Left renal cortex interstitium (tissue), 4 donors: ENCODE results near the gene RAB33A. TPM values are rescaled to one million over a fixed set of nuclear protein-coding genes. Genes with fewer than 3 reads are reported as not detected.
"Not testable (repeated sequence)": the region's sequence is repeated elsewhere in the genome, so short reads cannot be mapped to it uniquely, and the experiment has no call there.

Experiments
- DNase-seq, 4 donors: peaks; one replicate each; pipeline ENCODE4 v3.0.0-alpha.2; 2013; ENCODE audit warnings: low read depth in 4 of 4, low spot score in 2 of 4, missing footprints in 1 of 4
- polyA plus RNA-seq, 4 donors: library from polyadenylated mRNA; unstranded; fragments of 120-200 nt; gene quantifications; one replicate each; pipeline ENCODE4 v1.2.1, GENCODE V29; 2013; ENCODE audit not compliant: insufficient read length in 4 of 4

The RAB33A gene
- polyA plus RNA-seq, 4 donors: 0.51 to 0.96 (median 0.76) TPM

DNA sequence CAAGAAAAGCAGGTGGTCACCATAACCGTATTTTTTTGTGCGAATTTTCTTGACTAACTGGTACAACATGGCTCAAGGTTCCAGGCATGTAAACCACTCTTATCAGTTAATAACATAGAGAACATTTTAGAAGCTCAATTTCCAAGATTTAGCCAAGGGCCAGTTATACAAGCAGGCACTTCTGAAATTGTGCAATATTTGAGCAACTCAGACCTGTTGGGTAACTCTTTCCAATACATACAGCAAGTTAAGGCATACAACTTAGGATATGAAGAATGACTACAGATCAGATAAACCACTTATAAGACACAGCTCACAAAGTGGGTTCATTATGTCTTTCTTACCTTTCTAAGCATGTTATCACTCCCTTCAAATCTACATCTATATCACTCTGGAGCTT is 53.0 kb downstream of the RAB33A start:
- DNase-seq: no peak

DNA sequence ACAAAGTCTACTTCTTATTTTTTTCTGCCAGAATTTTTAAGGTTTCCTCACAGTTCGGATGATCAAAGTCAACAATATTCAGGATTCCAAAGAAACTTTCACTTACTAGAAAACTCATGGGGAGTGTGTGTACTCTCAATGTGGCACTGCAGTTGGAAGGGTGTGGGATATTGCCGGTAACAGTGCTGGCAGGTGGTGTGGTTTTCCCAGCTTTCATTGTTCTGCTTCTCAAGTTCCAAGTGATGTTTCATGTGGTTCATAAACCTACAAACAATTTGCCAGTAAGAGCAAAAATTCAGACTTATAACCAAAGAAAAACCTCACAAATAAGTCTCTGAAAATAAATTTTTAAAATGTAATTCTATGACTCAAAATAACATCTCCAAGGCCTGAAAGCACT is 57.1 kb downstream of the RAB33A start:
- no peak for DNase-seq

GRCh38 chrX:130231184-130231583 is 59.4 kb downstream of the RAB33A start:
- not testable (repeated sequence) for DNase-seq

Other genes starting within 250 kb of the RAB33A start
- gene BCORL1, start 189.3 kb upstream of the RAB33A start, polyA plus RNA-seq: 10 to 100 TPM; 14.4 to 24.8 (median 18.4) TPM
- 10 to 100 TPM; 10.6 to 12.1 (median 11.4) TPM for gene ELF4, start 61.5 kb upstream of the RAB33A start, polyA plus RNA-seq
- gene AIFM1, start 6.1 kb upstream of the RAB33A start, polyA plus RNA-seq: 10 to 100 TPM; 72.5 to 94.5 (median 80.4) TPM
- 1 to 10 TPM; 5.3 to 9.0 (median 6.2) TPM for gene ZNF280C, start 96.9 kb downstream of the RAB33A start, polyA plus RNA-seq
- gene SLC25A14, start 168.0 kb downstream of the RAB33A start, polyA plus RNA-seq: 10 to 100 TPM; 17.1 to 36.1 (median 23.9) TPM
- not detected for gene GPR119, start 213.7 kb downstream of the RAB33A start, polyA plus RNA-seq
- gene RBMX2, start 230.0 kb downstream of the RAB33A start, polyA plus RNA-seq: 10 to 100 TPM; 32.6 to 38.3 (median 34.6) TPM